Neural progenitor cell (in vitro differentiated cells): Measurements from ENCODE around the gene MAML3.

Source experiments
- EZH2 ChIP-seq: fragments of 200-600 bp; sonication (generic); IDR thresholded peaks from 2 replicates; pipeline ENCODE4 v1.6.1; 2017; ENCODE audit warnings: antibody characterized with exemption, mild to moderate bottlenecking, moderate library complexity
- EZH2phosphoT487 ChIP-seq: fragments of 200-600 bp; sonication (generic); IDR thresholded peaks from 2 replicates; pipeline ENCODE4 v1.6.1; 2017; ENCODE audit warnings: antibody characterized with exemption
- TF ChIP-seq, protein P1 (sequence below): fragments of 200-600 bp; sonication (generic); IDR thresholded peaks from 2 replicates; pipeline ENCODE4 v1.5.1; 2017; ENCODE audit warnings: antibody characterized with exemption, mild to moderate bottlenecking

DNA sequence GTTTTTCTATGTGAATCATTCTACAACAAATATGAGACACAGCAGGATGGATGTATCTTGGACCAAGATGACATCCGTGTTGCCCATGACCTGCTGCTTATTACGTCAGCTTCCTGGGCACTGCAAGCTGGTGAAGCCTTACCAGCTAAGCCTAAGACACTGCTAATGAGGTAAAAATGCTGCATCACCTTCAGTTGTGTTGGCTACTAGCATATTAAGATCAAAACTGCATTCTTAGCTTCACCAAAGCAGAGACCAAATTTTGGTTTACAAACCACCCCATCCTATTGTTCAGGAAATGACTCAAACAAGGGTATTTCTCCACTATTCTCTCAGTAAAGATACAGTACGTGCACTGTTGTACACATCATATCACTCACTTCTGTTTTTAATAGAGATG is 50.3 kb downstream of the MAML3 start:
- TF ChIP-seq, protein P1, sequence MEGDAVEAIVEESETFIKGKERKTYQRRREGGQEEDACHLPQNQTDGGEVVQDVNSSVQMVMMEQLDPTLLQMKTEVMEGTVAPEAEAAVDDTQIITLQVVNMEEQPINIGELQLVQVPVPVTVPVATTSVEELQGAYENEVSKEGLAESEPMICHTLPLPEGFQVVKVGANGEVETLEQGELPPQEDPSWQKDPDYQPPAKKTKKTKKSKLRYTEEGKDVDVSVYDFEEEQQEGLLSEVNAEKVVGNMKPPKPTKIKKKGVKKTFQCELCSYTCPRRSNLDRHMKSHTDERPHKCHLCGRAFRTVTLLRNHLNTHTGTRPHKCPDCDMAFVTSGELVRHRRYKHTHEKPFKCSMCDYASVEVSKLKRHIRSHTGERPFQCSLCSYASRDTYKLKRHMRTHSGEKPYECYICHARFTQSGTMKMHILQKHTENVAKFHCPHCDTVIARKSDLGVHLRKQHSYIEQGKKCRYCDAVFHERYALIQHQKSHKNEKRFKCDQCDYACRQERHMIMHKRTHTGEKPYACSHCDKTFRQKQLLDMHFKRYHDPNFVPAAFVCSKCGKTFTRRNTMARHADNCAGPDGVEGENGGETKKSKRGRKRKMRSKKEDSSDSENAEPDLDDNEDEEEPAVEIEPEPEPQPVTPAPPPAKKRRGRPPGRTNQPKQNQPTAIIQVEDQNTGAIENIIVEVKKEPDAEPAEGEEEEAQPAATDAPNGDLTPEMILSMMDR = no peak
- TF ChIP-seq EZH2 (no peak), EZH2phosphoT487 (no peak)
